Colonic mucosa (tissue), 4 donors: ENCODE data around the gene MYH9. TPM values are rescaled to one million over a fixed set of nuclear protein-coding genes. Genes with fewer than 3 reads are reported as not detected.

ENCODE experiments used
- DNase-seq: peaks from one replicate; pipeline ENCODE4 v3.0.0-alpha.2; 2020
- H3K27ac ChIP-seq: fragments of 200-600 bp; one replicate; pipeline ENCODE4 v1.8.0; 2021
- H3K27me3 ChIP-seq: fragments of 200-600 bp; one replicate; pipeline ENCODE4 v1.8.0; 2021
- H3K36me3 ChIP-seq: fragments of 200-600 bp; one replicate; pipeline ENCODE4 v1.8.0; 2021
- H3K4me1 ChIP-seq: fragments of 200-600 bp; one replicate; pipeline ENCODE4 v1.8.0; 2021; ENCODE audit warnings: mild to moderate bottlenecking
- H3K4me3 ChIP-seq: fragments of 200-600 bp; one replicate; pipeline ENCODE4 v1.8.0; 2021
- H3K9ac ChIP-seq, 2 donors: one replicate each; pipeline ENCODE4 v1.7.0; 2013; ENCODE audit warnings: control low read depth in 2 of 2, low read depth in 2 of 2, low read length in 2 of 2
- H3K9me3 ChIP-seq: fragments of 200-600 bp; one replicate; pipeline ENCODE4 v1.8.0; 2021
- intact Hi-C: fragments of 100-400 bp; cut with DNase I; formaldehyde crosslinking; loops from one replicate; pipeline ENCODE4 v1.14.1; 2022
- total RNA-seq, 2 donors: library from RNA; stranded (reverse); fragmentation: NEBNext Ultra II Directional in 1 of 2; extraction: Animal tissue kit (Norgen Biotek cat#: 25700) in 1 of 2; gene quantifications; one replicate each; pipeline ENCODE4 v1.2.1, GENCODE V29; 2021
- TF ChIP-seq, protein P1 (sequence below): fragments of 200-600 bp; IDR thresholded peaks from one replicate; pipeline ENCODE4 v1.8.0; 2022; ENCODE audit warnings: antibody characterized with exemption, mild to moderate bottlenecking
- donor health status: healthy.
- donor health status: DM: no; HTN: no; CAD: no.
- donor health status: DM: no; HTN: no; CAD: no.

The MYH9 gene
- total RNA-seq, 2 donors from 2014 or later: 711 to 719 TPM

DNA sequence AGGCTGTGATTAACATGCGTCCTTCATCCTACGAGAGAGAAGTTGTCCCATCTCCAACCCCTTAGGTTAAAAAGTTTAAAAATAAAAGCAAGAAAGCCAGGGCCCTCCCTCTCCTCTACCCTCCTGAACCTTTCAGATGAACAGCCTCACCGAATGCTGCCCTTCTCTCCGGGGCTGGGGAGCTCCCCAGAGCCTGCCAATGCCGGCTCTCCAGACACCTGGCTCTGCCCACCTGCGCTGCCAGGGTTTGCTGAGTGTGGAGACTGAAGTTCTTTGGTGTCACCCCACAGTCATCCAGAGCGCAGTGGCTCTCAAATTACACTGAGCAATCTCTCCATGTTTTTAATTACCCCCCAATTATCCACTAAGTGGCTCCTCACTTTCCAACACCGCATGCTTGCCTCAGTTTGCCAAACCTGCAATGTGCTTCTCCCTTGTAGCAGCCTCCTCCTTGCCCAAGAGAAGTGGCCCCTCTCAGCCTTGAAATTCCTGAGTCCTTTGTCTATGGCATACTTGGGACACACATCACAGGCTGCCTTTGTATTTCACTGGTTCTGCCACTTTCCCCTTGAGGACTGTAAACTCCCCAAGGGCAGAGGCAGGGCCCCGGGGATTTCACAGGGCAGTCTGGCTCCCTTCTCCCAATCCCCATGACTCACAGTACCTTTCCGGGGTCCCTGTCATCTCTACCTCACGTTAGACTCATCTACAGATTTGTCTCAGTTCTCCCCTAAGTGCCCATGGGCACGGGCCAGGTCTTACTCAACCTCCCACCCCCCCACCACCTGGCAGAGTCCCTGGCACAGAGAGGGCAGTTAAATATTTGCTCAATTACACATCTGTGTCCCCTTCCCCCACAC is 2.0 kb downstream of the MYH9 start:
- Histone ChIP-seq H3K4me3 (peak overlapping the region; percentile 93), H3K27me3 (no peaks in the 10 kb centered on the region), H3K4me1 (peaks cover 12% of the 10 kb centered on the region), H3K36me3 (no peaks in the 10 kb centered on the region), H3K9me3 (no peaks in the 10 kb centered on the region), H3K27ac (peak overlapping the region; percentile 98), H3K9ac (peak overlapping the region; percentile 94 to 95)
- peak; percentile 58 for DNase-seq
- TF ChIP-seq, protein P1, sequence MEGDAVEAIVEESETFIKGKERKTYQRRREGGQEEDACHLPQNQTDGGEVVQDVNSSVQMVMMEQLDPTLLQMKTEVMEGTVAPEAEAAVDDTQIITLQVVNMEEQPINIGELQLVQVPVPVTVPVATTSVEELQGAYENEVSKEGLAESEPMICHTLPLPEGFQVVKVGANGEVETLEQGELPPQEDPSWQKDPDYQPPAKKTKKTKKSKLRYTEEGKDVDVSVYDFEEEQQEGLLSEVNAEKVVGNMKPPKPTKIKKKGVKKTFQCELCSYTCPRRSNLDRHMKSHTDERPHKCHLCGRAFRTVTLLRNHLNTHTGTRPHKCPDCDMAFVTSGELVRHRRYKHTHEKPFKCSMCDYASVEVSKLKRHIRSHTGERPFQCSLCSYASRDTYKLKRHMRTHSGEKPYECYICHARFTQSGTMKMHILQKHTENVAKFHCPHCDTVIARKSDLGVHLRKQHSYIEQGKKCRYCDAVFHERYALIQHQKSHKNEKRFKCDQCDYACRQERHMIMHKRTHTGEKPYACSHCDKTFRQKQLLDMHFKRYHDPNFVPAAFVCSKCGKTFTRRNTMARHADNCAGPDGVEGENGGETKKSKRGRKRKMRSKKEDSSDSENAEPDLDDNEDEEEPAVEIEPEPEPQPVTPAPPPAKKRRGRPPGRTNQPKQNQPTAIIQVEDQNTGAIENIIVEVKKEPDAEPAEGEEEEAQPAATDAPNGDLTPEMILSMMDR: no peak
- intact Hi-C loops: no loop called here

DNA sequence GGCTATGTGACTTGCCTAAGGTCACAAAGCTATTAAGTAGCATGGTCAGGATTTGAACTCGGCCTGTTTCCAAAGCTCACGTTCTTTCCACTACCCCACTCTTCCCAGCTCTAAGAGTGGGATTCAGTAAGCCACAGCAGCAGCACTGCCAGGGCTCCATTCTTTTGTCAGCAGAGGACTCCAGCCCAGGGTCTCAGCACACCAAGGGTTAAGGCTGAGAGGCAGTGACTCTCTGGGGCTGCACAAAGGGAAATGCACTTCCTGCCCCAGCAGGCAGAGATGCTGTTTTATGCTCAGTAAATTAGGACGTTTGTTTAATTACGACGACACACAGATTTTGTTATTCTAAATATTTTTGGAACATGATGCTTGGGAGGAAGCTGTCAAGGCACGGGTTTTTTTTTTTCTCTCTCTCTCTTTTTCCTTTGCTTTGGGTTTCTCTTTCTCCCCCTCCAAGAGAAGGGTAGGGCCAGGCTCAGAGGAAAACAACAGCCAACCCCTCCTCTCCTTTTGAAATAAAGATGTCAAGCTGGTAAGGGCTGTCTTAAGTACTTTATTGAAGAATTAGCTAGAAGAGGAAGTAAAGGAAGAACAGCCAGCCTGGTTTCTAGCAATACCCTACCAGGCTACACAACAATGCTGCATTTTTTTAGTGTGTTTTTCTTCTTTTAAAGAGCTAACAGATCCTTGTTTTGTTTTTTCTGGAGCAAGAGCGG is 2.8 kb downstream of the MYH9 start:
- Histone ChIP-seq H3K36me3 (no peaks in the 10 kb centered on the region), H3K27me3 (no peaks in the 10 kb centered on the region), H3K27ac (peak overlapping the region; percentile 98), H3K4me3 (peak overlapping the region; percentile 93), H3K9ac (peak overlapping the region; percentile 94 to 95), H3K4me1 (peaks cover 16% of the 10 kb centered on the region), H3K9me3 (no peaks in the 10 kb centered on the region)
- no peak for DNase-seq
- TF ChIP-seq, protein P1: no peak
- intact Hi-C loops: no loop called here

DNA sequence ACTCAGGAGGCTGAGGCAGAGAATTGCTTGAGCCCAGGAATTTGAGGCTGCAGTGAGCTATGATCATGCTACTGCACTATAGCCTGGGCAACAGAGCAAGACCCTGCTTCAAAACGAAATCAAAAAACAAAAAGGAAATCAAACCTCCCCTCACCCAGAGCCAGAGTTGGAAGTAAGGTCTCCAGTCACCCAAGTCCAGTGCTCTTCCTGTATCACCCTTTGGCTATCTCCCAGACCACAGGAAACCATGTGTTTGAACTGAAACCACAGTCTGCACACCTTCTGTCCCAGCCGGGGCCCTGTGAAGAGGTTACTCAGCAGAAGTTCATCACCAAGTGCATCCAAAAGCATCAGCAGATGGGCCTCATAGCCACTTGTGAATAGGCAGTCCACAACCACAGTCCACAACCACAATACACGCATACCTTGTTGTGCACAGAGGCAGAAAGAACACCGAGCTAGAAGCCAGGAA is 4.6 kb downstream of the MYH9 start:
- H3K9ac ChIP-seq: peak overlapping the region; percentile 3 to 21

DNA sequence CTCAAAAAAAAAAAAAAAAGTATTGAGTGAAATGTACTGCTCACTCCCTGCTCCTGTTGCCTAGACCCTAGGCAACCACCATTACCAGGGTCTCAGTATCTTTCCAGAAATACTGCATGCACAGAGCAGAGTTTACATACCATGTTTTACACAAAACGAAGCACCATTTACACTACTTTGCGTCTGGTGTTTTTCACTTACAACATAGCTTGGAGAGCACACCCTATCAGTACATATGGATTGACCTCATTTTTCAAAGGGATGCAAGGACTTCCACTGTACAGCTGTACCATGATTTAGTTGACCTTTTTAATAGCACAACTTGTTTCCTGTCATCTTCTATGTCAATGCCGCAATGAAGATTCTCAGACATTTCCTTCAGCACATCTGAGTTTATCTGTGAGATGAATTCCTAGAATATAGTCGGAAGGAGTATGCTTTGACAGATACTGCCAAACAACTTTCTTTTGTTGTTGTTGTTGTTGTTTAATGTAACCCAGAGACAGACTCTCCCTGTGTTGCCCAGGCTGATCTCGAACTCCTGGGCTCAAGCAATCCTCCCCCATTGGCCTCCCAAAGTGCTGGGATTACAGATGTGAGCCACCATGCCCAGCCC is 6.1 kb downstream of the MYH9 start:
- no peaks in the 10 kb centered on the region for H3K9me3 ChIP-seq
- peaks cover 20% of the 10 kb centered on the region for H3K4me1 ChIP-seq
- TF ChIP-seq, protein P1: no peak
- H3K4me3 ChIP-seq: no peak overlapping the region
- no peaks in the 10 kb centered on the region for H3K27me3 ChIP-seq
- H3K36me3 ChIP-seq: no peaks in the 10 kb centered on the region
- peak overlapping the region; percentile 66 for H3K27ac ChIP-seq
- no peak for DNase-seq
- intact Hi-C loops: no loop called here
- peak overlapping the region in 1 of 2 donors; percentile 30 for H3K9ac ChIP-seq

More for the DNA sequence above, 4.6 kb downstream of the MYH9 start:
- TF ChIP-seq, protein P1: no peak
- DNase-seq: no peak
- Histone ChIP-seq H3K36me3 (no peaks in the 10 kb centered on the region), H3K9me3 (no peaks in the 10 kb centered on the region), H3K4me1 (peaks cover 17% of the 10 kb centered on the region), H3K4me3 (no peak overlapping the region), H3K27me3 (no peaks in the 10 kb centered on the region), H3K27ac (peak overlapping the region; percentile 98)
- intact Hi-C loops: no loop called here
